Inferior parietal cortex (tissue), 1 donor: ENCODE data around the gene GUCD1.
A peak's percentile ranks its signal among the peaks of the same experiment; 100 is the strongest.
"Not testable (repeated sequence)": the region's sequence is repeated elsewhere in the genome, so short reads cannot be mapped to it uniquely, and the experiment has no call there.

Experiments
- DNase-seq: peaks from one replicate; pipeline ENCODE4 v3.0.0-alpha.2; 2016; ENCODE audit errors: extremely low spot score

GUCD1 gene

GRCh38 chr22:24554313-24555164, at the start of gene GUCD1:
GUCD1 (minus strand) TSS chr22:24555138; CDS start chr22:24554991, 147 bp downstream.
- DNase-seq: peak; percentile 2

GRCh38 chr22:24603770-24604629, 49.1 kb upstream of the GUCD1 start:
- DNase-seq: not testable (repeated sequence)

GRCh38 chr22:24602847-24603769, 48.2 kb upstream of the GUCD1 start, which contains the start of gene GGT1:
GGT1 (plus strand) TSS chr22:24603193; CDS start chr22:24611082, 7,889 bp downstream.
- DNase-seq: not testable (repeated sequence)

GRCh38 chr22:24602105-24602749, 47.3 kb upstream of the GUCD1 start:
- not testable (repeated sequence) for DNase-seq

- DNase-seq: no peak
These were observed 46.5 kb upstream of the GUCD1 start for GRCh38 chr22:24601217-24602104.

GRCh38 chr22:24599958-24600715, 45.2 kb upstream of the GUCD1 start:
- not testable (repeated sequence) for DNase-seq

GRCh38 chr22:24599514-24599913, 44.6 kb upstream of the GUCD1 start:
- DNase-seq: no peak

- DNase-seq: not testable (repeated sequence)
These were observed 42.1 kb upstream of the GUCD1 start for GRCh38 chr22:24597076-24597475.

GRCh38 chr22:24595863-24596262, 40.9 kb upstream of the GUCD1 start:
- no peak for DNase-seq

GRCh38 chr22:24595228-24595627, 40.3 kb upstream of the GUCD1 start:
- DNase-seq: no peak

- no peak for DNase-seq
These were observed 39.7 kb upstream of the GUCD1 start for GRCh38 chr22:24594569-24595120.

- no peak for DNase-seq
These were observed 39.1 kb upstream of the GUCD1 start for GRCh38 chr22:24593836-24594568.

GRCh38 chr22:24593559-24593835, 38.6 kb upstream of the GUCD1 start:
- not testable (repeated sequence) for DNase-seq

- peak; percentile 49 for DNase-seq
These were observed 38.1 kb upstream of the GUCD1 start, which contains the start of gene LRRC75B for GRCh38 chr22:24592851-24593558. LRRC75B (minus strand) TSS chr22:24593073; CDS start chr22:24593039, 34 bp downstream.

- peak; percentile 9 for DNase-seq
These were observed 37.3 kb upstream of the GUCD1 start for GRCh38 chr22:24592058-24592850.

GRCh38 chr22:24591286-24591830, 36.4 kb upstream of the GUCD1 start:
- DNase-seq: no peak
